HG02642 (cell line): Measurements from ENCODE around the gene DUSP15.
A peak's percentile ranks its signal among the peaks of the same experiment; 100 is the strongest.
"Not testable (repeated sequence)": the region's sequence is repeated elsewhere in the genome, so short reads cannot be mapped to it uniquely, and the experiment has no call there.

Experiments used
- ATAC-seq: cut with Tn5 transposase; IDR thresholded peaks from one replicate; pipeline ENCODE4 v1.9.1; 2021; ENCODE audit warnings: mild to moderate bottlenecking; ENCODE audit not compliant: unreplicated experiment, poor library complexity

DUSP15 gene

DNA sequence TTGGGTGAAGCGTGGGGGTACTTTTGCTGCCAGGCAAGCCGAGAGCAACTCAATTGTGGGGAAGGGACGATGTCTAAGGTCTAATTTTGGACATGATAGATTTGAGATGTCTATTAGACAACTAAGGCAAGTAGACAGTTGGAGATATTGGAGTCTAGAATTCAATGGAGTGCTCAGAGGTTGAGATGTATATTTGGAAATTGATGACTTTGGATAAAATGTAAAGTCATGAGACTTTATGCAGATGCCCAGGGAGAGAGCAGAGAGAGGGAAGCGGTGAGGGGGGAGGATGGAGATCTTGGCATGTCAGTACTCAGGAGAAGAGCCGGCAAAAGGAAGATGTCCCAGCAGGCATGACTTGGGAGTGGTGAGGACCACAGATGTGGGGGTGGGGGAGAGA, 44.3 kb downstream of the DUSP15 start:
- no peak for ATAC-seq

DNA sequence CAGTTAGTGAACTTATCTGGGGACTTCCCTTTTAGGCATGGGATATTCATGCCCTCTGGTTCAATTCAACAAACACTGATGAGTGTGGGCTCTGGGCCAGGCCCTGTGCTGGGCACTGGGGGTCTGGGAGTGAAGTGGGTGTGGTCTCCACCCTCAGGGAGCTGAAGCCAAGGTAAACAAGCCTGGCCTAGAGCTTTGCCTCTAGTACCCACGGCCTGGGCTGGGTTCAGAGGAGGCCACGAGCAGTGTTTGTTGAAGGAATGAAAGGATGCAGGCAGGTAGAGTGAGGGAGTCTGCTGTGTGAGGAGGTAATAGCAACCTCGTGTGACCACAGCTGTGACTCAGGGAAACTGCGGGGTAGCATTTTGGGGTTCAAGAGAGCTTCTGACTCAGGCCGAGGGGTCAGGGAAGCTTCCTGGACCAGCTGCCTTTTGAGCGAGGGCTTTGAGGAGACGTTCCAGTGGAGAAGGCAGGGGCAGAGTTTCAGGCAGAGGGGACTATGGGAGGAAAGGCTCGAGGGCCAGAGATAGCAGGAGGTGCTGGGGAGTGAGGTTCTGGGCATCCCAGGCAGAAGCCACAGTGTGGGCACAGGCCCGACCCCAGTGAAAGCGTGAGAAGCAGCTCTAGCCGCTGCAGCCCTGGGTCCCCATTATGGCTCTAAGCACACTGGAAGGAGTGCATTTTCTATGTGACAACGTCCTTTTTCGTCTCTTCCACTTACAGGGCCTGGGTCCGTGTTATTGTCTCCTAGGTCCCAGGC, 45.6 kb downstream of the DUSP15 start:
- no peak for ATAC-seq

DNA sequence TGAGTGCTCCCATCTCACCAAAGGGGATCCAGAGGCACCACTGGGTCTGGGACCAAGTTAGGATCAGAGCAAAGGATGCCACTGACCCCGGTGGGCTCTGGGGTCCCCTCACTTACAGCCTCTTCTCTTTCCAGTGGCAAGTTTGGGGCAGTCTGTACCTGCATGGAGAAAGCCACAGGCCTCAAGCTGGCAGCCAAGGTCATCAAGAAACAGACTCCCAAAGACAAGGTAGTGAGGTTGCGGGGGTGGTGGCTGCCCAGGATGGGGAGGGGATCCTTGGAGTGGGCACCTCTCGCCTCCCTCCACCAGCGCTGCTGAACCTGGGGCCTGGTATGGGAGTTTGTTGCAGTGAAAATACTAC, 46.2 kb downstream of the DUSP15 start:
- ATAC-seq, result no peak

DNA sequence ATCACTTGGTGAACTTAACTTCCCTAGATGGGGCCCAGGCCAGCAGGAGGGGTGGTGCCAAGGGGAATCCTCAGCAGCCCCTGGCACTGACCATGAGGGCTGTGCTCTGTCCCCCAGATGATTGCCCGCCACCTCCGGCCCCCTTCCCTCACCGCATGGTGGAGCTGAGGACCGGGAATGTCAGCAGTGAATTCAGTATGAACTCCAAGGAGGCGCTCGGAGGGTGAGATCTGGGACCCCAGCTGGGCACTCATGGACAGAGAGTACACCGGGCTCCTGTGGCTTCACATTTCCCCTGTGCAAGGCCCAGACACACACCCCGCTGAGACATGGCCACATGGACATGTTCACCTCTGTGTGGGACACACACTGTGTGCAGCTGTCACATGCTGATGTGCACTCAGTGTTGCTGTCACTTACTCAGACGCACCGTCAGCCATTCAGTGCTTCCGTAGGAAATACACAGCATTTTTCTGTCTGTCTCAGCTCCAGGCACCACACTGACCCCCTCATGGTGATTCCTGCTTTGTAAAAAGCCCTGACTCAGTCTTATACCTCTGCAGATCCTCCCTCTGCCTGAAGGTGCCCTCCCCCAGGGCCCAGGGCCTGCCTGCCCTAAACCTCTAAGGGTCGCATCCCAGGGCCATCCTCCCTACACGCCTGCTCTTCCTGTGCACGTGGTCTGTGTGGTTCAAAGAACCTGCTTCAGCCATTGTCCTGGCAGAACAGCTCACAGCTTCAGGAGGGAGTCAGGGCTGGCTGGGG, 46.8 kb downstream of the DUSP15 start:
- ATAC-seq, result no peak

DNA sequence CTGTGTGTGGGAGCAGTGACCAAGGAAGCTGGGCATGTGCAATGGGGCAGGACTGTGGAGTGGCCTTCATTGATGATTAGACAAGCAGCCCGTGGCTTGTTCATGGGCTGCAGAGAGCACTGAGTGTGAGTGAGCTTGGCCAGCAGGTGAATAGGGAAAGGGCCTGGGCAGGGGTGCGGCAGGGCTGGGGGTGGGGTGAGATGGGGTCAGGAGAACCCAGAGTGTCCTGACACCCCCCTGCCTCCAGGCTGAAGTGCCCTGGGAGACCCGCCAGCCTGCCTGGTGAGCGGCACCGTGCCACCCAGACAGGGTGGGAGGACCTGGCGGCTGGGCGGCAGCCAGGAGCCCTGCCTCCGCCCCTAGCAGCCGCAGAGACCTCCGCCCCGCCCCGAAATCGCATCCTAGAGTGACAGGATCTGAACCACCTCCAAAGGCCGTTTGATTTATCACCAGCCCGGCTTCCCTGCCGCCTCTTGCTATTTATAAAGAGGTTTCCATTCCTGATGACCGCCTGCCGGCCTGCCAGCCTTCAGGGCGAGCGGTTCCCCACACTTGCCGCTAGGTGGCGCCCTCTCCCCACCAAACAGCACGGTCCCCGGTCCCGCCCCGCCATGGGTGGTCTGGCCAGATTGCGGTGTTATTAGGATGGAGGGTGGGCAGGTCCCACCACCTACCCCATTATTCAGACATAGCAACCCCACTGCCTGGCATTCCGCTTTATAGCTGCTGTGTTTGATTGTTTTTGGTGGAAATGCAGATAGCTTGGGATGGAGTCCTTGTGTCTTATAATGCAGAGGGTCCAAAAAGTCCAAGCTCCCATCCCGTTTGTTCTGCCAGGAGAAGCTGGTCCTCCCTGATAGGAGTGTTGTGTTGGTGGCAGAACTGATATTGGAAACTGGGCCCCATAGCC, 47.7 kb downstream of the DUSP15 start:
- peak; percentile 81 for ATAC-seq

DNA sequence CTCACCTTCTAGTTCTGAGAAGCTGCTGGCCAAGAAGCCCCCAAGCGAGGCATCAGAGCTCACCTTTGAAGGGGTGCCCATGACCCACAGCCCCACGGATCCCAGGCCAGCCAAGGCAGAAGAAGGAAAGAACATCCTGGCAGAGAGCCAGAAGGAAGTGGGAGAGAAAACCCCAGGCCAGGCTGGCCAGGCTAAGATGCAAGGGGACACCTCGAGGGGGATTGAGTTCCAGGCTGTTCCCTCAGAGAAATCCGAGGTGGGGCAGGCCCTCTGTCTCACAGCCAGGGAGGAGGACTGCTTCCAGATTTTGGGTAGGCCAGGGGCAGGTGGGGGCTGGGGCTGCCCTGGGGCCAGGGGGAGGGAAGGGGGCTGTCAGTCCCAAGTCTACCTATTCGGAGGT, 48.9 kb downstream of the DUSP15 start:
- no peak for ATAC-seq

DNA sequence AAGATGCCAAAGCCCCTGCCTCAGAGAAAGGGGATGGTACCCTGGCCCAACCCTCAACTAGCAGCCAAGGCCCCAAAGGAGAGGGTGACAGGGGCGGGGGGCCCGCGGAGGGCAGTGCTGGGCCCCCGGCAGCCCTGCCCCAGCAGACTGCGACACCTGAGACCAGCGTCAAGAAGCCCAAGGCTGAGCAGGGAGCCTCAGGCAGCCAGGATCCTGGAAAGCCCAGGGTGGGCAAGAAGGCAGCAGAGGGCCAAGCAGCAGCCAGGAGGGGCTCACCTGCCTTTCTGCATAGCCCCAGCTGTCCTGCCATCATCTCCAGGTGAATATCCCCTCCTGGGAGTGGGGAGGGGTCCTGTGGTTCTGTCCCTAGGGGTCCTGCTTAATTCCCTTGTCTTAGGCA, 50.1 kb downstream of the DUSP15 start:
- no peak for ATAC-seq

DNA sequence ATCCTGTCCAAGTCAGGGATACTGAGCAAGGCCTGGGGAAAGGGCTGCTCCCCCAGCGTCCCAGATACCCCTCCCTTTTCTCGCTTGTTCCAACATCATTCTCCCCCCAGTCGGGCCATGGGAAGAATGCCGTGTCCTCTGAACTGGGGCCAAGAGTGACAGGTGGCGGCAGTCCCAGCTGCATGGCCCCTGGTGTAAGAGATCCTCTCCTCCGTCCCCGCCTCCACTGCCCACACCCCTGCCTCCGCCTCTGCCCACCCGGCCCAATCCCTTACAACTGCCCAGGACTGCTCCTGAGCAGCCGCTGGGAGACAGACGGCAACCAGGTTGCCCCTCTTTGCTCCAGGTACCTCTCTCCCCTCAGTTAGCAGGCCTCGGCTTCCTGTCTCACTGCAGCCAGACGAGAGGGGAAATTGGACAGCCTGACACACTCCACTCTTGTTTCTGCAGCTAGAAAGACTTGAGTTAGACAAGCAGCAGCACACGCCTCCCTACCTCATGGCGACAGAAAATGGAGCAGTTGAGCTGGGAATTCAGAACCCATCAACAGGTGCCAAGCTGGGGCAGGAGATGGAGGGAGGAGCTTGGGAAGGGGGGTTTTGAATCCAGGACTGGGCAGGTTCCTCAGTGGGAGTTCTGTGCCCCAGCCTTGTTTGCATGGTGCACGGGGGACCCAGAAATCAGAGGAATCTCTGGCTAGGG, 51.1 kb downstream of the DUSP15 start, which contains the start of gene MYLK2:
TSS of gene MYLK2 (plus strand) at position 274 of the 702 bp plus-strand sequence. CDS start at position 499, 225 bp downstream.
- ATAC-seq, result no peak

DNA sequence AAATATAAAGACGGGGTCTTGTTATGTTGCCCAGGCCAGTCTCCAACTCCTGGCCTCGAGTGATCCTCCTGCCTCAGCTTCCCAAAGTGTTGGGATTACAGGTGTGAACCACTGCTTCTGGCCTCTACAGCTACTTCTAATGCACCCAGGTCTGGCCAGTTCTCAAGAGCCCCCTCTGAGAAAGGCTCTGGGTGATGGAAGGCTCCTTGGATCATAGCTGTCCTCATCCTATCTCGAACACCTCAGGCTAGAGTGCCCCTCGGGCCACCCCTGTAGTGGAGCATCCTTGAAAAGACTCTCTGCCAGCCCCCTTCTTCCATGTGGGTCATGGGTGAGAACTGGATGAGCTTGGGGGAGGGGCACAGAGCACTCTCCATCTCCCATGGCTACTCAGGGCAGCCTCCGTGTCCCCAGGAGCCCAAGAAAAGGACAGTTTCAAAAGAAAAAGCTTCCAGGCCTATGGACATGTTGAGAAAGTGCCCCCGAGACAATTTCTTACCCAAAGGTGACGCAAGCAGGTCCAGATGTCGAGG, 51.9 kb downstream of the DUSP15 start:
- ATAC-seq, result no peak

DNA sequence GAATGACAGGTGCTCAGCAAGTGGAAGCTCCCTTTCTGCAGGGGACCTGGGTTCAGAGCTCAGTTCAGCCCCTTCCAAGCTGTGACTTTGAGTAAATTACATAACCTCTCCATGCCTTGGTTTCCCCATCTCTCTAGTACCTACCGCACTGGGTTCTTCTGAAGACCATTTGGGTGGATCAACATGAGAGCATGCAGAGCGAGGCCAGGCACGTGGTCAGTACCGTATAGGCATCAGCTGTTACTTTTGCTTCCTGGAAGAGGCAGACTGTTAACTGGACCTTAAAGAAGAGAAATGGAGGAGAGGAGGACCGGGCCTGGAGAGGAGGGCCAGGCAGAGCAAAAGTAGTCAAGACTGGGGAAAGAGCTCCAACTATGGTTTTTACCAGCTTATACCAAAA, 52.9 kb downstream of the DUSP15 start:
- no peak for ATAC-seq

DNA sequence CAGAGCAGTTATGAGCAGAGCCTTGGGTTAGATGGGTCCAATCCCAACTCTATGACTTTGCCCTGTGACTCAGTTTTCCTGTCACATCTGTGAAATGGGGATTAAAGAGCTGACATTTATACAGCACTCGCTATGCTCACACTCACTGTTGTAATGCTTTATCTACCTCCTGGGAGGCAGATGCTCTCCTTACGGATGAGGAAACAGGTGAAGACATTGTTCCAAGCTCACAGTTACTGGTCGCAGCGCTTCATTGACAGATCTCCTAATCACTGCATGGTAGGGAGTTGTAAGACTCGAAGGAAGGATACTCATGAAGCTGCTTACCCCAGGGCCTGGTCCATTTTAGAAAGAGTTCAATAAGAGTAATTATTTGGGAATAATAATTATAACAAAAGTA, 54.1 kb downstream of the DUSP15 start:
- ATAC-seq, result no peak

DNA sequence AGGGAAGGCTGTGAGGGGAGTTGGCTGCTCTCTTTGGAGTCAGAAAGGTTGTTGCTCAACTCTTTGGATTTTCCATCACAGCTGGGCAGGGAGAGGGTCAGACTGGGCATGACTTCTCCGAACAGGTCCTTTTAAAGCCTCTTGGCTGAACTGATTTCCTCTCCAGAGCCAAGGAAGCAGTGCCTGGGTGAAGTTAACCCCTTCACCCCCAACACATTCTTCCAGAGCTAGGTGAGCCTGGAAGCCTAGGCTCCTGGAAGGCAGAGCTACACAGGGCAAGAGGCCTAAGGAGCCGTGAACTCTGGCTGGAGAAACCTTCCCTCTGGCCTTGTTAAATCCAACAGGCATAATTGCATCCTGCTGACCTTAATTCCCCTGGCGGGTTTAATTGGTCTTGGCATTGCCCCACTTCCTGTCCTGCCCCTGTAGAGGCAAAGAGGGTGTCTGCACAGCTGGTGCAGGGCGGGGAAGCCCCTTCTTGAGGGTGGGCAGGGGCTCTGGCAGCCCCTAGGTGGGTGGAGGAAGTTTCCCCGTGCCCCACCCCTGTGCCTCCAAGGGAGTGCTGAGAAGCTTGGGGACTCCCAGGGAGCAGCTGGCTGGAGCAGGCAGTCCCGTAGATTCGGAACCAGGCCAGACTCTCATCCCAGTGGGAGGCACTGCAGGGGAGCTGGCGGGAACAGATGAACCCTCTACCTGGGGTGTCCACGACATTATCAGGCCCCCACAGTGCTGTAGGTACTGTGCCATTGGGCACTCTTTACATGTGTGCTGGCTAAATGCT, 54.7 kb downstream of the DUSP15 start:
- ATAC-seq, result no peak

DNA sequence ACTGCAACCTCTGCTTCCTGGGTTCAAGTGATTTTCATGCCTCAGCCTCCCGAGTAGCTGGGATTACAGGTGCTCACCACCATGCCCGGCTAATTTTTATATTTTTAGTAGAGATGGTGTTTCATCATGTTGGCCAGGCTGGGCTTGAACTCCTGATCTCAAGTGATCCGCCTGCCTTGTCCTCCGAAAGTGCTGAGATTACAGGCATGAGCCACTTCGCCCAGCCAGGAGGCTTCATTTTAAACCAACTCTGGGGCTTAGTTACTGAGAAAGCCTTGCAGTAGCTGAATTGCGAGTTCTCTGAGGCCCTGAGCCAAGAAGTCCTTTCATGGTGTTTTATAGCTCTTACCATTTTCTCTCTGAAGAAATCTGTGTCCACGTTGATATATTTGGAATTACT, 56.2 kb downstream of the DUSP15 start:
- not testable (repeated sequence) for ATAC-seq

DNA sequence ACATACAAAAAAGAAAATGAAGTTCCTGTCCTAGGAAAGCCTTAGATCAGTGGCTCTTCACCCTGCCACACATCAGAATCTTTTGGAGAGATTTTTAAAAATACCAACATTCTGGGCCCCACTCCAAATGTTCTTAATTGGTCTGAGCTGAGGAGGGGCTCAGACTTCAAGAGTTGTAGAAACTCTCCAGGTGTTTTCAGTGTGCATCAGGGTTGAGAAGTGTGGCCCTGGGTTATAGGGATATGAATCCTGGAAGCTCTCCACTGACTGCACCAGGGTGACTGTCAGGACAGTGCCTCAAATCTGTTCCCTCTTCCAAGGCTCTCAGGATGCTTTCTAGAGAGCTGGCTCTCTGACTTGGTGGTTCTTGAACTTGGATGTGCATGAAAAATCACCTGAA, 56.7 kb downstream of the DUSP15 start:
- no peak for ATAC-seq

DNA sequence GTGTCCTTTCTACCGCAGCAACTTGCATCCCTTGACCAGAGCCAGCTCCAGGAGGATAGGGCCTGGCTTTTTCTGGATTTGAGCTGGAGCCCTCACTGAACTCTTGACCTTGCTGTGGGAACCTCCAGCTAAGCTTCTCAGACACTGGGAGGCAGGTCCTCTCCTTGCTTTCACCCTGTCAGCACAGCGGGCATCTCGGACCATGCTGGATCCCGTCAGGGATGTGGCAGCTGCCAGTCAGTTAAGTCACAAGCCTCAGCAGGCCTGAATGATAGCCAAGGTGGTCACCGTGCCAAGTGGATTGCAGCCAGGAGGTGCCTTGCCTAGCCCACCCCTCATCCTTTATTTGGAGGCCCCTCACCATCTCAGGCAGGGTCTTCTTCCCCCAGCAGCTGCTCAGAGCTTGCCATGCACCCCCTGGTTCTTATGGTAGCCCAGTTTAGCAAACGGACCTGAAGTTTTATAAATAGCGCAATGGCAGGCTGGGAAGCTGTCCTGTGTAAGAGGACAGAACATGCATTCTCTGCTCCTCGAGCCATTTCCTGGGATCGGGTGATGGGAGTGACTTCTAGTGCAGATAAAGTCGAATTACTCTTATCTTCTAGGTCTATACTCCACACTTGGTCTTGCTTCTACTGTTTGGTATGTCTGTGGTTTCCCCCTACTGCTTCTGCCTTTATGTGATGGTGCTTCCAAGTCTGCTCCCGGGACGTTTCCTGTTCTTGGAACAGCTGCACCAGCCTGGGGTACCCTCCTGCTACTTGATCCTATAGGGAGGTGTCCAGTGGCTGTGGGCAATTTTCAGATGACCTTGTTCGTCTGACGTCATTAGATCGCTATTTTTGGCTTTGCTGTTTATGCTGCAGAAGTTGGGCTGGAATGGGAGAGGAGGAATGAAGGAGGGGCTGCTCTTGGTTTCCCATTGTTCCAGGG, 58.3 kb downstream of the DUSP15 start:
- no peak for ATAC-seq

DNA sequence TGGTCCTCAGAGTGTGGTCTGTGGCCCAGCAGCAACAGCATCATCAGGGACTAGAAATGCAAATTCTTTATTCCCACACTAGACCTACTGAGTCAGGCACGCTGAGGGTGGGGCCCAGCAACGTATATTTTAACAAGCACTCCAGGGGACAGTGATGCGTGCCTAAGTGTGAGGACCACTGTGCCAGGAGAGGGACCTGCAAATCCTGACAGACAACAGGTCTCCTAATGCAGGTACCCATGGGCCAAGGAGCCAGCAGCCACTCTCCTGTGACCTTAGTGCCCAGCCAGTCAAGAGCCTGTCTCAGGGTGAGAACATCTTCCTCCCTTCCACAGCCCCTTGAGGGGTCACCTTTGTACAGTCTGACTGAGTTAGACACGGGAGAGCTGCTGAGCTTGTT, 59.1 kb downstream of the DUSP15 start:
- ATAC-seq, result no peak
